Osteoblast (primary cell): Measurements from ENCODE around the gene KCNJ12. TPM values are rescaled to one million over a fixed set of nuclear protein-coding genes. Genes with fewer than 3 reads are reported as not detected.
"Not testable (repeated sequence)": the region's sequence is repeated elsewhere in the genome, so short reads cannot be mapped to it uniquely, and the experiment has no call there.

Experiments used
- DNase-seq: peaks from one replicate; pipeline ENCODE4 v3.0.0; 2011; ENCODE audit warnings: low spot score, mixed read lengths; ENCODE audit not compliant: insufficient read length; ENCODE audit errors: missing footprints
- H2AFZ ChIP-seq: 2 replicates; pipeline ENCODE4 v1.6.0; 2011; ENCODE audit warnings: mild to moderate bottlenecking, low read length
- H3K27ac ChIP-seq: 2 replicates; pipeline ENCODE4 v1.5.1; 2011; ENCODE audit warnings: mild to moderate bottlenecking, low read depth, low read length, moderate library complexity
- H3K27me3 ChIP-seq: 2 replicates; pipeline ENCODE4 v1.6.0; 2012; ENCODE audit warnings: mild to moderate bottlenecking, control low read depth, inconsistent platforms, low read length, moderate library complexity; ENCODE audit not compliant: insufficient read depth
- H3K36me3 ChIP-seq: 2 replicates; pipeline ENCODE4 v1.5.1; 2011; ENCODE audit warnings: mild to moderate bottlenecking, low read length, control low read depth, moderate library complexity; ENCODE audit not compliant: insufficient read depth
- H3K4me1 ChIP-seq: 2 replicates; pipeline ENCODE4 v1.5.1; 2011; ENCODE audit warnings: mild to moderate bottlenecking, low read length, control low read depth, moderate library complexity; ENCODE audit not compliant: insufficient read depth
- H3K4me2 ChIP-seq: 2 replicates; pipeline ENCODE4 v1.6.0; 2011; ENCODE audit warnings: mild to moderate bottlenecking, low read length; ENCODE audit not compliant: insufficient read depth
- H3K4me3 ChIP-seq: fragments of 200-600 bp; sonication (generic); 3 replicates; pipeline ENCODE4 v1.5.1; 2012; ENCODE audit warnings: mild to moderate bottlenecking, low read length, inconsistent platforms; ENCODE audit not compliant: insufficient read depth
- H3K79me2 ChIP-seq: 2 replicates; pipeline ENCODE4 v1.6.0; 2012; ENCODE audit warnings: mild to moderate bottlenecking, low read length, control low read depth, inconsistent platforms; ENCODE audit not compliant: insufficient read depth
- H3K9me3 ChIP-seq: 2 replicates; pipeline ENCODE4 v1.5.1; 2011; ENCODE audit warnings: low read depth, low read length, control low read depth
- H4K20me1 ChIP-seq: 2 replicates; pipeline ENCODE4 v1.6.0; 2012; ENCODE audit warnings: mild to moderate bottlenecking, low read length, control low read depth; ENCODE audit not compliant: insufficient read depth
- CTCF ChIP-seq: IDR thresholded peaks from 2 replicates; pipeline ENCODE4 v1.5.1; 2011; ENCODE audit warnings: mild to moderate bottlenecking, low read depth, low read length, moderate library complexity; ENCODE audit errors: extremely low read depth
- total RNA-seq: library from RNA; depleted of rRNA; stranded (reverse); fragments of >200 nt; gene quantifications from 2 replicates; pipeline ENCODE4 v1.2.3, GENCODE V29; 2012

Gene KCNJ12
- total RNA-seq, 1 donor, result under 0.01 TPM

GRCh38 chr17:21339011-21339410 is 37.1 kb upstream of the KCNJ12 start:
- DNase-seq, result peak; percentile 22
- Histone ChIP-seq H3K36me3 (no peaks in the 10 kb centered on the region), H3K4me3 (no peak overlapping the region), H3K27me3 (no peaks in the 10 kb centered on the region), H3K4me1 (no peaks in the 10 kb centered on the region), H3K27ac (no peak overlapping the region), H3K79me2 (no peaks in the 10 kb centered on the region), H3K9me3 (no peaks in the 10 kb centered on the region), H3K4me2 (no peak overlapping the region), H2AFZ (no peak overlapping the region), H4K20me1 (no peaks in the 10 kb centered on the region)
- TF ChIP-seq CTCF, result no peak

GRCh38 chr17:21339571-21339970 is 36.6 kb upstream of the KCNJ12 start:
- not testable (repeated sequence) for H3K27me3 ChIP-seq, H3K36me3 ChIP-seq, DNase-seq, H3K4me3 ChIP-seq, H3K79me2 ChIP-seq, H3K27ac ChIP-seq, H4K20me1 ChIP-seq, H2AFZ ChIP-seq, H3K9me3 ChIP-seq, H3K4me2 ChIP-seq, H3K4me1 ChIP-seq

GRCh38 chr17:21340407-21340806 is 35.8 kb upstream of the KCNJ12 start:
- H3K79me2 ChIP-seq, H3K36me3 ChIP-seq, H4K20me1 ChIP-seq, H3K4me2 ChIP-seq, H3K27ac ChIP-seq, H3K4me1 ChIP-seq, H3K4me3 ChIP-seq, H3K9me3 ChIP-seq, H3K27me3 ChIP-seq, H2AFZ ChIP-seq: not testable (repeated sequence)
- DNase-seq, result peak; percentile 30

- not testable (repeated sequence) for H3K79me2 ChIP-seq, H3K36me3 ChIP-seq, H4K20me1 ChIP-seq, H3K4me2 ChIP-seq, H3K27ac ChIP-seq, H3K4me1 ChIP-seq, H3K9me3 ChIP-seq, H3K27me3 ChIP-seq, H2AFZ ChIP-seq, H3K4me3 ChIP-seq
- peak; percentile 29 for DNase-seq
Observed at GRCh38 chr17:21341279-21341678, 34.9 kb upstream of the KCNJ12 start.

GRCh38 chr17:21341925-21342540 is 34.1 kb upstream of the KCNJ12 start:
- H4K20me1 ChIP-seq, H3K4me1 ChIP-seq, H3K4me3 ChIP-seq, H3K4me2 ChIP-seq, H3K36me3 ChIP-seq, H3K27ac ChIP-seq, H3K79me2 ChIP-seq, H3K27me3 ChIP-seq, H3K9me3 ChIP-seq, H2AFZ ChIP-seq: not testable (repeated sequence)
- DNase-seq, result peak; percentile 22

- H3K79me2 ChIP-seq, H3K27me3 ChIP-seq, H3K9me3 ChIP-seq, H3K4me3 ChIP-seq, H3K4me2 ChIP-seq, H3K27ac ChIP-seq, H3K36me3 ChIP-seq, DNase-seq, H2AFZ ChIP-seq, H4K20me1 ChIP-seq, H3K4me1 ChIP-seq: not testable (repeated sequence)
Observed at GRCh38 chr17:21343061-21343949, 32.9 kb upstream of the KCNJ12 start.

GRCh38 chr17:21344801-21345200 is 31.4 kb upstream of the KCNJ12 start:
- peak; percentile 75 for DNase-seq
- H3K27me3 ChIP-seq, H3K36me3 ChIP-seq, H2AFZ ChIP-seq, H3K4me1 ChIP-seq, H4K20me1 ChIP-seq, H3K9me3 ChIP-seq, H3K4me2 ChIP-seq, H3K79me2 ChIP-seq, H3K27ac ChIP-seq, H3K4me3 ChIP-seq: not testable (repeated sequence)
